HG03103 (cell line): ENCODE results near the gene IGFBP1.

ENCODE experiments used
- ATAC-seq: cut with Tn5 transposase; IDR thresholded peaks from one replicate; pipeline ENCODE4 v1.9.1; 2021; ENCODE audit warnings: low read depth; ENCODE audit not compliant: unreplicated experiment

Gene IGFBP1

GRCh38 chr7:45898222-45898621 is 9.9 kb downstream of the IGFBP1 start:
- no peak for ATAC-seq

GRCh38 chr7:45901566-45901965 is 13.3 kb downstream of the IGFBP1 start:
- no peak for ATAC-seq

- ATAC-seq = no peak
Measured at GRCh38 chr7:45902820-45903219, 14.5 kb downstream of the IGFBP1 start.

- no peak for ATAC-seq
Measured at GRCh38 chr7:45909561-45909960, 21.3 kb downstream of the IGFBP1 start.

GRCh38 chr7:45910855-45911254 is 22.6 kb downstream of the IGFBP1 start:
- no peak for ATAC-seq

GRCh38 chr7:45911311-45911710 is 23.0 kb downstream of the IGFBP1 start:
- ATAC-seq = no peak

GRCh38 chr7:45912972-45913371 is 24.7 kb downstream of the IGFBP1 start:
- ATAC-seq = no peak

- ATAC-seq = no peak
Measured at GRCh38 chr7:45914911-45915310, 26.6 kb downstream of the IGFBP1 start.

GRCh38 chr7:45915606-45916005 is 27.3 kb downstream of the IGFBP1 start:
- no peak for ATAC-seq

- ATAC-seq = no peak
Measured at GRCh38 chr7:45917064-45917463, 28.8 kb downstream of the IGFBP1 start.

- ATAC-seq = no peak
Measured at GRCh38 chr7:45917658-45918057, 29.4 kb downstream of the IGFBP1 start.

GRCh38 chr7:45918556-45918955 is 30.3 kb downstream of the IGFBP1 start:
- ATAC-seq = no peak

GRCh38 chr7:45919231-45919784 is 31.0 kb downstream of the IGFBP1 start:
- no peak for ATAC-seq

- no peak for ATAC-seq
Measured at GRCh38 chr7:45919993-45920459, 31.7 kb downstream of the IGFBP1 start.

GRCh38 chr7:45920502-45921380 is 32.5 kb downstream of the IGFBP1 start, which contains the start of gene IGFBP3:
Gene IGFBP3 (minus strand): TSS chr7:45921272. CDS start chr7:45921140, 132 bp downstream.
- ATAC-seq = no peak

- no peak for ATAC-seq
Measured at GRCh38 chr7:45921381-45921698, 33.1 kb downstream of the IGFBP1 start.

- ATAC-seq = no peak
Measured at GRCh38 chr7:45921699-45922519, 33.6 kb downstream of the IGFBP1 start.

GRCh38 chr7:45922810-45923209 is 34.5 kb downstream of the IGFBP1 start:
- no peak for ATAC-seq

GRCh38 chr7:45923290-45923689 is 35.0 kb downstream of the IGFBP1 start:
- ATAC-seq = no peak

- ATAC-seq = no peak
Measured at GRCh38 chr7:45923818-45924217, 35.5 kb downstream of the IGFBP1 start.

- ATAC-seq = no peak
Measured at GRCh38 chr7:45924283-45924682, 36.0 kb downstream of the IGFBP1 start.
